Psoas muscle (tissue), 8 donors: ENCODE measurements around the gene RBKS. TPM values are rescaled to one million over a fixed set of nuclear protein-coding genes. Genes with fewer than 3 reads are reported as not detected.

Experiments
- ATAC-seq, 4 donors: fragments of 200-7000 bp; cut with Tn5 transposase; one replicate each; pipeline ENCODE4 v1.9.1; 2020; ENCODE audit warnings: moderate library complexity in 3 of 4, mild to moderate bottlenecking in 2 of 4
- DNase-seq, 2 donors: peaks; one replicate each; pipeline ENCODE4 v3.0.0-alpha.2; 2020
- H3K27ac ChIP-seq: fragments of 200-600 bp; one replicate; pipeline ENCODE4 v1.8.0; 2022
- H3K27me3 ChIP-seq, 3 donors: fragments of 200-600 bp in 1 of 3; one replicate each; pipeline versions ENCODE4 v1.6.1 to v1.8.0; 2013 to 2022; ENCODE audit warnings: low read length in 2 of 3, mild to moderate bottlenecking in 2 of 3, moderate library complexity in 1 of 3; ENCODE audit not compliant: insufficient read depth in 3 of 3
- H3K36me3 ChIP-seq, 2 donors: fragments of 200-600 bp in 1 of 2; one replicate each; pipeline versions ENCODE4 v1.6.1 to v1.8.0; 2013 to 2022; ENCODE audit warnings: low read depth in 1 of 2, mild to moderate bottlenecking in 1 of 2, moderate library complexity in 1 of 2; ENCODE audit not compliant: insufficient read depth in 1 of 2
- H3K4me1 ChIP-seq: fragments of 200-600 bp; one replicate; pipeline ENCODE4 v1.8.0; 2022
- H3K4me3 ChIP-seq: fragments of 200-600 bp; one replicate; pipeline ENCODE4 v1.8.0; 2022; ENCODE audit warnings: mild to moderate bottlenecking
- H3K9me3 ChIP-seq: fragments of 200-600 bp; one replicate; pipeline ENCODE4 v1.8.0; 2022
- CTCF ChIP-seq: fragments of 200-600 bp; IDR thresholded peaks from one replicate; pipeline ENCODE4 v1.8.0; 2022; ENCODE audit warnings: antibody characterized with exemption
- WGBS, 3 donors: extraction: QIAGEN DNeasy Blood & Tissue Kit; methylation state at CpG; one replicate each; pipeline versions ENCODE4 v1.1.6 to v1.1.7; 2013; 5-methylcytosine and 5-hydroxymethylcytosine counted together
- intact Hi-C, 2 donors: fragments of 100-400 bp; cut with DNase I; formaldehyde crosslinking; loops; one replicate each; pipeline versions ENCODE4 v1.11.0 to v1.14.2; 2022
- polyA plus RNA-seq, 3 donors: library from polyadenylated mRNA; stranded (reverse); fragments of 200-250 nt; gene quantifications; one replicate each; pipeline ENCODE4 v1.2.3, GENCODE V29; 2013
- total RNA-seq, 4 donors: library from RNA; stranded (reverse); fragmentation: NEBNext Ultra II Directional in 2 of 4; extraction: Animal tissue kit (Norgen Biotek cat#: 25700) in 2 of 4; gene quantifications; one replicate each; pipeline versions ENCODE4 v1.2.1 to v1.2.4, GENCODE V29; 2021 to 2023
- donor health status: healthy with polysubstance abuse.
- donor health status: DM: no; HTN: no; CAD: no; lungs with moderate emphysema.
- donor health status: Bipolar disorder and iron deficiency.
- donor health status: healthy.
- donor health status: DM: yes; HTN: yes; CAD: no.
- donor health status: DM: no; HTN: no; CAD: no.
- donor health status: DM: no; HTN: no; CAD: no.
- donor health status: DM: yes; HTN: yes; CAD: no.

RBKS gene
- total and polyA plus RNA-seq, 7 donors: 3.5 to 7.3 (median 4.1) TPM

- no peaks in the 10 kb centered on the region for H3K9me3 ChIP-seq
- intact Hi-C loops: no loop called here
- ATAC-seq: peak; percentile 62 to 67 (median 66)
- 50 to 60% (median 55%) methylated on average over 11 of the region's 11 CpGs for WGBS, 3 donors
- H3K4me1 ChIP-seq: peaks cover 54% of the 10 kb centered on the region
- H3K27me3 ChIP-seq: no peaks in the 10 kb centered on the region
- peak overlapping the region; percentile 85 for H3K27ac ChIP-seq
- DNase-seq: peak; percentile 70 to 73
- H3K4me3 ChIP-seq: peak overlapping the region; percentile 30
- no peak for TF ChIP-seq CTCF
- no peaks in the 10 kb centered on the region for H3K36me3 ChIP-seq
These were observed 93.1 kb downstream of the RBKS start for GRCh38 chr2:27796791-27797765.

- peaks cover 51% of the 10 kb centered on the region for H3K4me1 ChIP-seq
- WGBS, 3 donors: 13 to 17% (median 15%) methylated on average over 4 of the region's 4 CpGs
- H3K9me3 ChIP-seq: no peaks in the 10 kb centered on the region
- H3K36me3 ChIP-seq: no peaks in the 10 kb centered on the region
- H3K4me3 ChIP-seq: no peak overlapping the region
- TF ChIP-seq CTCF: no peak
- H3K27me3 ChIP-seq: no peaks in the 10 kb centered on the region
- no peak for DNase-seq
- H3K27ac ChIP-seq: peak overlapping the region; percentile 85
- intact Hi-C loops: no loop called here
- ATAC-seq: peak; percentile 24 to 82 (median 61)
These were observed 94.3 kb downstream of the RBKS start for GRCh38 chr2:27795868-27796277.

- H3K4me3 ChIP-seq: no peak overlapping the region
- no peaks in the 10 kb centered on the region for H3K36me3 ChIP-seq
- H3K27ac ChIP-seq: peak overlapping the region; percentile 85
- peaks cover 45% of the 10 kb centered on the region for H3K4me1 ChIP-seq
- 74 to 87% (median 82%) methylated on average over 8 of the region's 8 CpGs for WGBS, 3 donors
- no peaks in the 10 kb centered on the region for H3K27me3 ChIP-seq
- H3K9me3 ChIP-seq: no peaks in the 10 kb centered on the region
- intact Hi-C loops: no loop called here
- TF ChIP-seq CTCF: no peak
- DNase-seq (no peak), ATAC-seq (peak in 1 of 4 donors; percentile 2)
These were observed 94.9 kb downstream of the RBKS start for GRCh38 chr2:27795093-27795834.

GRCh38 chr2:27792759-27793158, 97.4 kb downstream of the RBKS start:
- peaks cover 27% of the 10 kb centered on the region for H3K4me1 ChIP-seq
- no peak overlapping the region for H3K27ac ChIP-seq
- no peak for TF ChIP-seq CTCF
- no peaks in the 10 kb centered on the region for H3K36me3 ChIP-seq
- no peak overlapping the region for H3K4me3 ChIP-seq
- H3K27me3 ChIP-seq: no peaks in the 10 kb centered on the region
- DNase-seq (no peak), ATAC-seq (no peak)
- H3K9me3 ChIP-seq: no peaks in the 10 kb centered on the region
- intact Hi-C loops: no loop called here
